BE2C (cell line): ENCODE results near the gene STC2.
A peak's percentile ranks its signal among the peaks of the same experiment; 100 is the strongest.

Experiments
- DNase-seq: peaks from one replicate; pipeline ENCODE4 v3.0.0-alpha.2; 2020
- H3K27me3 ChIP-seq: fragments of 250-450 bp; sonication (Bioruptor Pico); 2 replicates; pipeline ENCODE4 v1.5.1; 2020; ENCODE audit warnings: mild to moderate bottlenecking
- H3K36me3 ChIP-seq: fragments of 250-450 bp; sonication (Bioruptor Pico); 2 replicates; pipeline ENCODE4 v1.5.1; 2020; ENCODE audit warnings: mild to moderate bottlenecking
- H3K4me1 ChIP-seq: fragments of 250-450 bp; sonication (Bioruptor Pico); 2 replicates; pipeline ENCODE4 v1.5.1; 2020
- H3K4me3 ChIP-seq: 2 replicates; pipeline ENCODE4 v1.5.1; 2011; ENCODE audit warnings: low read depth, low read length
- H3K9me3 ChIP-seq: fragments of 250-450 bp; sonication (Bioruptor Pico); 2 replicates; pipeline ENCODE4 v1.5.1; 2020
- TF ChIP-seq, protein P1 (sequence below): IDR thresholded peaks from 2 replicates; pipeline ENCODE4 v1.5.1; 2012; ENCODE audit warnings: mild to moderate bottlenecking, low read depth, low read length

STC2 gene

GRCh38 chr5:173318881-173319620 lies 9.2 kb downstream of the STC2 start:
- Histone ChIP-seq H3K36me3 (peaks cover 53% of the 10 kb centered on the region), H3K4me3 (no peak overlapping the region), H3K27me3 (no peaks in the 10 kb centered on the region), H3K4me1 (peaks cover 27% of the 10 kb centered on the region), H3K9me3 (no peaks in the 10 kb centered on the region)
- DNase-seq, result no peak
- TF ChIP-seq, protein P1, sequence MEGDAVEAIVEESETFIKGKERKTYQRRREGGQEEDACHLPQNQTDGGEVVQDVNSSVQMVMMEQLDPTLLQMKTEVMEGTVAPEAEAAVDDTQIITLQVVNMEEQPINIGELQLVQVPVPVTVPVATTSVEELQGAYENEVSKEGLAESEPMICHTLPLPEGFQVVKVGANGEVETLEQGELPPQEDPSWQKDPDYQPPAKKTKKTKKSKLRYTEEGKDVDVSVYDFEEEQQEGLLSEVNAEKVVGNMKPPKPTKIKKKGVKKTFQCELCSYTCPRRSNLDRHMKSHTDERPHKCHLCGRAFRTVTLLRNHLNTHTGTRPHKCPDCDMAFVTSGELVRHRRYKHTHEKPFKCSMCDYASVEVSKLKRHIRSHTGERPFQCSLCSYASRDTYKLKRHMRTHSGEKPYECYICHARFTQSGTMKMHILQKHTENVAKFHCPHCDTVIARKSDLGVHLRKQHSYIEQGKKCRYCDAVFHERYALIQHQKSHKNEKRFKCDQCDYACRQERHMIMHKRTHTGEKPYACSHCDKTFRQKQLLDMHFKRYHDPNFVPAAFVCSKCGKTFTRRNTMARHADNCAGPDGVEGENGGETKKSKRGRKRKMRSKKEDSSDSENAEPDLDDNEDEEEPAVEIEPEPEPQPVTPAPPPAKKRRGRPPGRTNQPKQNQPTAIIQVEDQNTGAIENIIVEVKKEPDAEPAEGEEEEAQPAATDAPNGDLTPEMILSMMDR, result no peak

DNA sequence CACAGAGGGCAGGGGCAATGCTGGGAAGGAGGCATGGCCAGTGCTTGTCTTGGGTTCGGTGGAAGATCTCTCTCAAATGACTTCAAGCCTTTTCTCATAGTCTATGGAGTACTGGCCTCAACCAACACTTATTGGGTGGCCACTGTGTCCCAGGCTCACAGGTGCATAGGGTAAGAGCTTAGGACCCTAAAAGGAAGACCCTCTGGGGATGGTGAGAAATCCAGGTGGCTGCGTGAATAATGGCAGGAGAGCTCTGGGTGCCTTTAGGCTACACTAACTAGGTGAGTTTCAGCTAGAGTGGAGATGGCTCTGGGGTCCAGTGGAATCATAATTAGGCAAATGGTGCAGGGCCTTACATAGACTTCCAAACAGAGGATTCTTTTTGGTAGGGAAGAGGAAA lies 9.9 kb downstream of the STC2 start:
- Histone ChIP-seq H3K9me3 (no peaks in the 10 kb centered on the region), H3K36me3 (peaks cover 50% of the 10 kb centered on the region), H3K27me3 (no peaks in the 10 kb centered on the region), H3K4me1 (peaks cover 22% of the 10 kb centered on the region), H3K4me3 (no peak overlapping the region)
- no peak for DNase-seq
- TF ChIP-seq, protein P1, result no peak

GRCh38 chr5:173317852-173318251 lies 10.4 kb downstream of the STC2 start:
- TF ChIP-seq, protein P1, result no peak
- Histone ChIP-seq H3K4me1 (peaks cover 19% of the 10 kb centered on the region), H3K4me3 (no peak overlapping the region), H3K36me3 (peaks cover 45% of the 10 kb centered on the region), H3K27me3 (no peaks in the 10 kb centered on the region), H3K9me3 (no peaks in the 10 kb centered on the region)
- no peak for DNase-seq

DNA sequence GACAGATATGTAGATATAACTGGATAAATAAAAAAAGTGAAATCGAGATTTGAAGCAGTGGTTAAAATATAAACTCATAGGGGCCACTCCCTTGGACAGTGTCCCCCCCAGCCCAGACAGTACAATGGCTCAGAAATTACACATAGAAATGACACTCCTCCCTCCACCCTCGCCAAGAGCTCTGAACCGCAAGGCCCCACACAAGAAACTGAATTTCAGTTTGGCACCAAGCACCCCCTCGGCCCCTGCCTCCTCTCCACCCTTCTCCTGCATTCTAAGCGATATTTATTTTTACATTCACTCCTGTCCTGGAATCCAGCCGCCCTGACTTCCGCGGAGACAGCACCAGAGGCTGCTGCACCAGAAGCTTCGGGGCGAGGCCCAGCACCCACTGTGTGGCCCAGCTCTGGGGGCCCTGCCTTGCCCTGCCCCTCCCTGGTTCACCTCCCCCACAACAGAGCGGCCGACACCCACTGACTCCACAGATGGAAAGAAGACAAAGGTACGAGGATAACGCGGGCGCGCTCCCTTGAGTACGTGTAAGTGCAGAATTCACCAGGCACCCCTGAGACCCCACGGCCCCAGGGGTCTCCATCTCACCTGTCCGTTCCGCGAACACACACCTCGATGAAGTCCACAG lies 11.0 kb downstream of the STC2 start:
- no peaks in the 10 kb centered on the region for H3K9me3 ChIP-seq
- H3K4me1 ChIP-seq, result peaks cover 19% of the 10 kb centered on the region
- H3K36me3 ChIP-seq, result peaks cover 38% of the 10 kb centered on the region
- no peak for DNase-seq
- TF ChIP-seq, protein P1, result no peak
- no peaks in the 10 kb centered on the region for H3K27me3 ChIP-seq
- H3K4me3 ChIP-seq, result no peak overlapping the region

DNA sequence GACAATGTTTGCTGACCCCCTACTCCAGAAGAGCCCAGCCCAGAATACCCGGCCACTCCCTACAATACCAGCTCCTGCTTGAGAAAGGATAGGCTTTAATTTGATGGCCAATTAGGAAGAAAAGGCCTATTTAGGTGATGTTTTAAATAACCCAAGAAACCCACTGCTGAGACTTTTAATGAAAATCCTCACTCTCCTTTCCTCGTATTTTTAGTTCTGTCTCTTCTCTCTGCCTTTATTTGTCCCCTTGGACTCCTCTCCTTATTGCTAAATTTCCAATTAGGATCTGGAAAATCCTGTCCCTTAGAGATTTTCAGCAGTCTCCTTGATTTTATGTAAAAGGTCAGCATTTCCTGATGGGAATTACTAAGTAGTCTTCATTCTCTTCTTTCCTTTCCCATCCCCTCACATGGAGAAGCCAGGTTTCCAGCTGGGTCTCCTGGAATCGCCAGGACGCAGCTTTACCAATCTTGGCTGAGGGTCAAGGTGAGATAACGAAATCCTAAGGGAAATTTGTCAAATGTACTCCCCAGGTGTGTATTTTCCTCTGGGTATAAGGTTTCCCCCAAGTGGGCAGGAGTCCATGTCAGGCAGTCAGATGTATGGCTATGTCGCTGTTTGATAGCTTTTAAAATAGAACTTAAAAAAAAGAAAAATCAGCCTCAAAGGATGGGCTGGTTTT lies 11.7 kb downstream of the STC2 start:
- no peak for DNase-seq
- peaks cover 19% of the 10 kb centered on the region for H3K4me1 ChIP-seq
- TF ChIP-seq, protein P1, result no peak
- H3K4me3 ChIP-seq, result peak overlapping the region; percentile 31
- no peaks in the 10 kb centered on the region for H3K9me3 ChIP-seq
- no peaks in the 10 kb centered on the region for H3K27me3 ChIP-seq
- peaks cover 31% of the 10 kb centered on the region for H3K36me3 ChIP-seq
